K562 (cell line): Measurements from ENCODE around the gene NCF2. TPM values are rescaled to one million over a fixed set of nuclear protein-coding genes. Genes with fewer than 3 reads are reported as not detected.

Experiments
- ATAC-seq: fragments of 200-7000 bp; cut with Tn5 transposase; 3 replicates; pipeline ENCODE4 v1.9.1; 2020; ENCODE audit warnings: moderate library complexity
- BruUV-seq: library from RNA; stranded (reverse); fragments of 400-500 nt; replicated peaks from 2 replicates; lab custom pipeline; 2021; lab: Mats Ljungman, UMichigan
- CTCF ChIA-PET: fragments of 300-600 bp; formaldehyde crosslinking; extraction: SDS; loops from one replicate; lab custom pipeline; 2021; ENCODE audit warnings: low intra/inter-chr PET ratio; lab: Yijun Ruan, JAX
- POLR2A ChIA-PET: fragments of 300-600, 350-650 bp; sonication (Branson Sonifier 250); formaldehyde crosslinking; extraction: SDS; loops from one replicate; lab custom pipeline; 2021; ENCODE audit warnings: antibody characterized with exemption, inconsistent platforms; lab: Yijun Ruan, JAX
- DNase-seq, 4 experiments: peaks; one replicate each; pipeline versions ENCODE4 v3.0.0 to v3.0.0-alpha.2; 2011 to 2018; ENCODE audit warnings: low spot score in 3 of 4, mixed read lengths in 3 of 4; ENCODE audit errors: extremely low read depth in 1 of 4
- FAIRE-seq: peaks from 2 replicates; lab custom pipeline; 2011; peaks lifted over from hg19 to GRCh38; lab: Jason Lieb, UNC
- H2AFZ ChIP-seq: 2 replicates; pipeline ENCODE4 v1.6.0; 2011; ENCODE audit warnings: low read depth, low read length, control low read depth, inconsistent platforms
- H3K27ac ChIP-seq: fragments of 200-600 bp; 3 replicates; pipeline ENCODE4 v1.8.0; 2011; ENCODE audit warnings: low read depth, mild to moderate bottlenecking, control low read depth, inconsistent platforms, low read length, moderate library complexity, mixed read lengths; ENCODE audit errors: extremely low read depth
- H3K27me3 ChIP-seq, 2 experiments: fragments of 300-600 bp in 1 of 2; 2 replicates in 1 of 2; 3 replicates in 1 of 2; pipeline versions ENCODE4 v1.6.0 to v1.8.0; 2011; ENCODE audit warnings: inconsistent platforms in 2 of 2, low read length in 2 of 2, mild to moderate bottlenecking in 1 of 2, mixed read lengths in 1 of 2, moderate library complexity in 1 of 2; ENCODE audit not compliant: control insufficient read depth in 2 of 2, insufficient read depth in 2 of 2
- H3K36me3 ChIP-seq: fragments of 300-600 bp; 3 replicates; pipeline ENCODE4 v1.8.0; 2011; ENCODE audit warnings: mild to moderate bottlenecking, low read length, inconsistent platforms; ENCODE audit not compliant: control insufficient read depth, insufficient read depth
- H3K4me1 ChIP-seq, 2 experiments: fragments of 200-600 bp in 1 of 2; replicated peaks in 1 of 2; 2 replicates in 1 of 2; 3 replicates in 1 of 2; pipeline versions ENCODE4 v1.5.1 to v1.8.0; 2011; ENCODE audit warnings: inconsistent platforms in 2 of 2, low read length in 2 of 2, mild to moderate bottlenecking in 1 of 2, mixed read lengths in 1 of 2, moderate library complexity in 1 of 2; ENCODE audit not compliant: control insufficient read depth in 2 of 2, insufficient read depth in 2 of 2
- H3K4me2 ChIP-seq: 2 replicates; pipeline ENCODE4 v1.6.1; 2011; ENCODE audit warnings: low read length, control low read depth, inconsistent platforms, mixed read lengths; ENCODE audit not compliant: insufficient read depth
- H3K4me3 ChIP-seq: fragments of 200-600 bp; sonication (generic), shearing (Covaris generic); 2 replicates; pipeline ENCODE4 v1.5.1; 2016; ENCODE audit warnings: control low read depth, inconsistent platforms
- H3K79me2 ChIP-seq: fragments of 200-600 bp; 3 replicates; pipeline ENCODE4 v1.8.0; 2011; ENCODE audit warnings: low read length, inconsistent platforms; ENCODE audit not compliant: control insufficient read depth, insufficient read depth
- H3K9ac ChIP-seq, 2 experiments: 2 replicates each; pipeline versions ENCODE4 v1.6.0 to v1.6.1; 2011; ENCODE audit warnings: low read depth in 2 of 2, low read length in 2 of 2, control low read depth in 1 of 2, inconsistent platforms in 1 of 2, mild to moderate bottlenecking in 1 of 2, mixed read lengths in 1 of 2; ENCODE audit not compliant: insufficient read depth in 1 of 2
- H3K9me1 ChIP-seq: one replicate; pipeline ENCODE4 v1.6.0; 2011; ENCODE audit warnings: inconsistent platforms, mild to moderate bottlenecking, low read length, moderate library complexity; ENCODE audit not compliant: control insufficient read depth, insufficient read depth
- H3K9me3 ChIP-seq: replicated peaks from 2 replicates; pipeline ENCODE4 v1.5.1; 2011; ENCODE audit warnings: low read depth, low read length, inconsistent platforms; ENCODE audit not compliant: control insufficient read depth, insufficient read depth
- H4K20me1 ChIP-seq: replicated peaks from 2 replicates; pipeline ENCODE4 v1.6.1; 2011; ENCODE audit warnings: low read length, inconsistent platforms, mixed read lengths; ENCODE audit not compliant: control insufficient read depth, insufficient read depth
- CC2D1A ChIP-seq: fragments of 450-650 bp; IDR thresholded peaks from 2 replicates; pipeline ENCODE4 v1.6.1; 2017; ENCODE audit warnings: mild to moderate bottlenecking
- FOXA3 ChIP-seq, 2 experiments: fragments of 450-650 bp in 1 of 2; sonication (generic) in 1 of 2; formaldehyde crosslinking; IDR thresholded peaks in 1 of 2; conservative IDR thresholded peaks in 1 of 2; 2 replicates each; pipeline versions ENCODE4 v1.4.0 to v1.8.0; 2020 to 2022; ENCODE audit warnings: mild to moderate bottlenecking in 2 of 2, missing genetic modification reagents in 1 of 2
- HMG20A ChIP-seq: fragments of 450-650 bp; formaldehyde crosslinking; conservative IDR thresholded peaks from 2 replicates; pipeline ENCODE4 v1.4.0; 2020; ENCODE audit warnings: mild to moderate bottlenecking, mixed read lengths
- PREB ChIP-seq: sonication (generic); formaldehyde crosslinking; IDR thresholded peaks from 2 replicates; pipeline ENCODE4 v1.8.1; 2023; ENCODE audit warnings: mild to moderate bottlenecking, missing genetic modification reagents
- RBM25 ChIP-seq: fragments of 200-400 bp; formaldehyde crosslinking; IDR thresholded peaks from 2 replicates; pipeline ENCODE4 v1.6.1; 2018; ENCODE audit warnings: low read length, low read depth, moderate library complexity; ENCODE audit not compliant: severe bottlenecking
- WGBS: fragments of 100-300 bp; shearing (Covaris generic); methylation state at CpG from one replicate; pipeline ENCODE4 v1.1.6; 2016; ENCODE audit warnings: low coverage, mixed read lengths; ENCODE audit not compliant: insufficient coverage; ENCODE audit errors: missing lambda C conversion rate; 5-methylcytosine and 5-hydroxymethylcytosine counted together
- in situ Hi-C: fragments of 300-500 bp; cut with MboI; formaldehyde crosslinking; loops from 4 replicates; pipeline ENCODE4 v1.15.0; 2018; ENCODE audit warnings: inconsistent platforms, mixed read lengths
- intact Hi-C: fragments of 100-400 bp; cut with micrococcal nuclease; formaldehyde crosslinking; loops from 2 replicates; pipeline ENCODE4 v1.14.2; 2022
- polyA plus RNA-seq, 8 experiments: library from polyadenylated mRNA; depleted of rRNA in 4 of 8; stranded (reverse) in 5 of 8; unstranded in 3 of 8; fragments of >200 nt; fragmentation: Nextera tagmentation in 2 of 8; fragmentation: Illumina TruSeq in 1 of 8; extraction: Ambion mirVana in 2 of 8; extraction: Trizol in 1 of 8; gene quantifications; 2 replicates each; pipeline versions ENCODE4 v1.2.1 to v1.2.3, GENCODE V29; 2011 to 2014; ENCODE audit warnings: inconsistent platforms in 1 of 8, missing spikeins in 1 of 8
- total RNA-seq, 7 experiments: library from RNA; depleted of rRNA in 6 of 7; stranded (reverse); fragments of >200 nt in 6 of 7; fragmentation: Illumina TruSeq in 2 of 7; extraction: Trizol in 2 of 7; gene quantifications; 2 replicates each; pipeline versions ENCODE4 v1.2.1 to v1.2.3, GENCODE V29; 2011 to 2021; ENCODE audit warnings: low replicate concordance in 1 of 7
- TF ChIP-seq, protein P1 (sequence below): sonication (generic); formaldehyde crosslinking; IDR thresholded peaks from 2 replicates; pipeline ENCODE4 v1.4.0; 2020; ENCODE audit warnings: mild to moderate bottlenecking, missing genetic modification reagents
- TF ChIP-seq, protein P2 (sequence below), 2 experiments: IDR thresholded peaks in 1 of 2; conservative IDR thresholded peaks in 1 of 2; 2 replicates each; pipeline ENCODE4 v1.6.1; 2016; ENCODE audit warnings: low read depth in 2 of 2, mild to moderate bottlenecking in 1 of 2, missing compliant biosample characterization in 1 of 2, missing genetic modification characterization in 1 of 2, moderate library complexity in 1 of 2

Gene NCF2
- total and polyA plus RNA-seq, 9 of the 15 experiments (the other 6 are each of a cell fraction or from before 2014, with no cell fraction given): 0.07 to 0.54 (median 0.16) TPM; not detected in 3

GRCh38 chr1:183515002-183515689, 75.1 kb downstream of the NCF2 start:
- ATAC-seq: no peak; the same call in 2 of the 3 replicates
- DNase-seq: no peak
- Histone ChIP-seq H3K36me3 (peaks cover 57% of the 10 kb centered on the region), H3K27me3 (no peaks in the 10 kb centered on the region), H3K27ac (no peak overlapping the region), H3K9me1 (no peaks in the 10 kb centered on the region), H4K20me1 (no peaks in the 10 kb centered on the region), H3K79me2 (peaks cover 24% of the 10 kb centered on the region), H3K4me2 (no peak overlapping the region), H3K4me3 (no peak overlapping the region), H3K4me1 (no peaks in the 10 kb centered on the region), H3K9me3 (no peaks in the 10 kb centered on the region), H2AFZ (no peak overlapping the region), H3K9ac (no peak overlapping the region)
- in situ Hi-C loops (no loop called here), intact Hi-C loops (no loop called here)
- no peak for FAIRE-seq
- POLR2A ChIA-PET: interaction anchor here (1.2 to 1.3 kb wide), 3 partner anchors 9 to 37 kb away, joined by 3 to 4 read pairs (median 3); no protein-coding TSS in a partner anchor
- no TSS peak for BruUV-seq
- TF ChIP-seq FOXA3 (CRISPR knock-in tag; conservative IDR thresholded peaks at IDR 0.05 in 1 of 2, IDR thresholded peaks at IDR 0.05 in 1 of 2) (peak in 1 of 2 experiments; percentile 55; a peak in 1 of 4 replicates), RBM25 (no peak)
- WGBS: 90% methylated on average over 2 of the region's 2 CpGs
- CTCF ChIA-PET: no interaction called here

DNA sequence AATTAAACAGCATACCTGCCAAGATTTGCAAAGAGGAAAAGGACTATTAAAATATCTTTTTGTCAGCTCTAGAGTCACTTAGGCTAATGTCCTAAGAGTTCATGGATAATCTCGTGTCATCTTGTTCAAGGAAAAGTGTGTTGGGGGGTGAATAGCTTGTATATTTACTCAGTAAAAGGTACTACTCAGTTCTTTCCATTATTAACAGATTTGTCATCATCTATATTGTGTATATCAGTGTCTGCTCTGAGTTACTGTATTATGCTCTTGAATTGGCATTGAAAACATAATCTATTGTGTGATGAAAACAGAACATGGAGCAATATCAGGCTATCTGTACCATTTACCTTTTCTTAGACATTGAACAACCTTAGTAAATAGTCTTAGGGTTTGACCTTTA, 76.0 kb downstream of the NCF2 start:
- Histone ChIP-seq H3K27ac (no peak overlapping the region), H3K4me2 (no peak overlapping the region), H3K9ac (no peak overlapping the region), H4K20me1 (no peaks in the 10 kb centered on the region), H3K4me1 (no peaks in the 10 kb centered on the region), H3K36me3 (peaks cover 49% of the 10 kb centered on the region), H2AFZ (no peak overlapping the region), H3K27me3 (no peaks in the 10 kb centered on the region), H3K4me3 (no peak overlapping the region), H3K9me3 (no peaks in the 10 kb centered on the region), H3K79me2 (peaks cover 33% of the 10 kb centered on the region), H3K9me1 (no peaks in the 10 kb centered on the region)
- no peak for ATAC-seq
- WGBS: 87% methylated on average over 1 of the region's 1 CpG
- POLR2A ChIA-PET: interaction anchor here (1.2 to 1.3 kb wide), 3 partner anchors 8 to 36 kb away, joined by 3 to 4 read pairs (median 3); no protein-coding TSS in a partner anchor
- DNase-seq: no peak
- in situ Hi-C loops (no loop called here), intact Hi-C loops (no loop called here)
- CTCF ChIA-PET: no interaction called here
- no peak for FAIRE-seq
- BruUV-seq: no TSS peak
- TF ChIP-seq HMG20A (no peak), CC2D1A (no peak), PREB (no peak)
- TF ChIP-seq, protein P1, sequence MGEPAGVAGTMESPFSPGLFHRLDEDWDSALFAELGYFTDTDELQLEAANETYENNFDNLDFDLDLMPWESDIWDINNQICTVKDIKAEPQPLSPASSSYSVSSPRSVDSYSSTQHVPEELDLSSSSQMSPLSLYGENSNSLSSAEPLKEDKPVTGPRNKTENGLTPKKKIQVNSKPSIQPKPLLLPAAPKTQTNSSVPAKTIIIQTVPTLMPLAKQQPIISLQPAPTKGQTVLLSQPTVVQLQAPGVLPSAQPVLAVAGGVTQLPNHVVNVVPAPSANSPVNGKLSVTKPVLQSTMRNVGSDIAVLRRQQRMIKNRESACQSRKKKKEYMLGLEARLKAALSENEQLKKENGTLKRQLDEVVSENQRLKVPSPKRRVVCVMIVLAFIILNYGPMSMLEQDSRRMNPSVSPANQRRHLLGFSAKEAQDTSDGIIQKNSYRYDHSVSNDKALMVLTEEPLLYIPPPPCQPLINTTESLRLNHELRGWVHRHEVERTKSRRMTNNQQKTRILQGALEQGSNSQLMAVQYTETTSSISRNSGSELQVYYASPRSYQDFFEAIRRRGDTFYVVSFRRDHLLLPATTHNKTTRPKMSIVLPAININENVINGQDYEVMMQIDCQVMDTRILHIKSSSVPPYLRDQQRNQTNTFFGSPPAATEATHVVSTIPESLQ (CRISPR knock-in tag): no peak
- TF ChIP-seq, protein P2, sequence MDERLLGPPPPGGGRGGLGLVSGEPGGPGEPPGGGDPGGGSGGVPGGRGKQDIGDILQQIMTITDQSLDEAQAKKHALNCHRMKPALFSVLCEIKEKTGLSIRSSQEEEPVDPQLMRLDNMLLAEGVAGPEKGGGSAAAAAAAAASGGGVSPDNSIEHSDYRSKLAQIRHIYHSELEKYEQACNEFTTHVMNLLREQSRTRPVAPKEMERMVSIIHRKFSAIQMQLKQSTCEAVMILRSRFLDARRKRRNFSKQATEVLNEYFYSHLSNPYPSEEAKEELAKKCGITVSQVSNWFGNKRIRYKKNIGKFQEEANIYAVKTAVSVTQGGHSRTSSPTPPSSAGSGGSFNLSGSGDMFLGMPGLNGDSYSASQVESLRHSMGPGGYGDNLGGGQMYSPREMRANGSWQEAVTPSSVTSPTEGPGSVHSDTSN (CRISPR knock-in tag; IDR thresholded peaks at IDR 0.05; ENCODE audit: low read depth): no peak
- TF ChIP-seq, protein P2 (tag; conservative IDR thresholded peaks at IDR 0.05; ENCODE audit: low read depth): no peak
